Endothelial cell of umbilical vein (primary cell): ENCODE results near the gene SPAG5. TPM values are rescaled to one million over a fixed set of nuclear protein-coding genes. Genes with fewer than 3 reads are reported as not detected.

Experiments used
- BruUV-seq: library from RNA; stranded (reverse); fragments of 400-500 nt; replicated peaks from 2 replicates; lab custom pipeline; 2021; lab: Mats Ljungman, UMichigan
- CTCF ChIA-PET: fragments of 300-600, 350-600 bp; sonication (Branson Sonifier 250); formaldehyde crosslinking; loops from one replicate; lab custom pipeline; 2021; ENCODE audit warnings: antibody characterized with exemption, inconsistent platforms; lab: Charles Lee
- POLR2A ChIA-PET: fragments of 300-600, 350-600 bp; sonication (Branson Sonifier 250); formaldehyde crosslinking; loops from one replicate; lab custom pipeline; 2021; ENCODE audit warnings: antibody characterized with exemption, inconsistent platforms; lab: Charles Lee
- DNase-seq: peaks from one replicate; pipeline ENCODE4 v3.0.0-alpha.2; 2011; ENCODE audit warnings: low read depth, low spot score
- FAIRE-seq: peaks from 2 replicates; lab custom pipeline; 2011; peaks lifted over from hg19 to GRCh38; lab: Jason Lieb, UNC
- H2AFZ ChIP-seq: 2 replicates; pipeline ENCODE4 v1.6.0; 2012; ENCODE audit warnings: low read depth, low read length, control low read depth, inconsistent platforms
- H3K27ac ChIP-seq: 2 replicates; pipeline ENCODE4 v1.5.1; 2011; ENCODE audit warnings: low read depth, mild to moderate bottlenecking, control low read depth, low read length, moderate library complexity; ENCODE audit not compliant: insufficient read depth
- H3K27me3 ChIP-seq, 2 experiments: 2 replicates each; pipeline versions ENCODE4 v1.6.0 to v1.6.1; 2011; ENCODE audit warnings: low read length in 2 of 2, mixed read lengths in 1 of 2; ENCODE audit not compliant: control insufficient read depth in 2 of 2, insufficient read depth in 2 of 2
- H3K36me3 ChIP-seq, 2 experiments: 2 replicates in 1 of 2; 3 replicates in 1 of 2; pipeline ENCODE4 v1.5.1; 2011; ENCODE audit warnings: low read length in 2 of 2, mild to moderate bottlenecking in 1 of 2, moderate library complexity in 1 of 2; ENCODE audit not compliant: control insufficient read depth in 2 of 2, insufficient read depth in 2 of 2; ENCODE audit errors: extremely low read depth in 1 of 2
- H3K4me1 ChIP-seq: 3 replicates; pipeline ENCODE4 v1.5.1; 2011; ENCODE audit warnings: mild to moderate bottlenecking, low read length; ENCODE audit not compliant: control insufficient read depth, insufficient read depth; ENCODE audit errors: extremely low read depth
- H3K4me2 ChIP-seq: 2 replicates; pipeline ENCODE4 v1.6.1; 2011; ENCODE audit warnings: low read length, control low read depth, mixed read lengths; ENCODE audit not compliant: insufficient read depth
- H3K4me3 ChIP-seq, 3 experiments: fragments of 200-600 bp in 1 of 3; sonication (generic), shearing (Covaris generic) in 1 of 3; replicated peaks in 1 of 3; 2 replicates each; pipeline ENCODE4 v1.5.1; 2011 to 2016; ENCODE audit warnings: control low read depth in 3 of 3, low read length in 3 of 3, mild to moderate bottlenecking in 2 of 3, inconsistent platforms in 1 of 3, low read depth in 1 of 3, moderate library complexity in 1 of 3; ENCODE audit not compliant: insufficient read depth in 1 of 3
- H3K79me2 ChIP-seq: 2 replicates; pipeline ENCODE4 v1.6.0; 2012; ENCODE audit warnings: low read length, inconsistent platforms; ENCODE audit not compliant: control insufficient read depth, insufficient read depth
- H3K9ac ChIP-seq: replicated peaks from 2 replicates; pipeline ENCODE3; 2011; ENCODE audit warnings: low read length, control low read depth; ENCODE audit not compliant: insufficient read depth; ENCODE audit errors: extremely low read depth
- H3K9me1 ChIP-seq: replicated peaks from 3 replicates; pipeline ENCODE4 v1.6.0; 2011; ENCODE audit warnings: mild to moderate bottlenecking, low read length; ENCODE audit not compliant: control insufficient read depth, insufficient read depth; ENCODE audit errors: extremely low read depth
- H3K9me3 ChIP-seq: replicated peaks from 2 replicates; pipeline ENCODE4 v1.5.1; 2012; ENCODE audit warnings: low read length, inconsistent platforms; ENCODE audit not compliant: control insufficient read depth, insufficient read depth
- H4K20me1 ChIP-seq: replicated peaks from 2 replicates; pipeline ENCODE3; 2011; ENCODE audit warnings: mild to moderate bottlenecking, low read length; ENCODE audit not compliant: control insufficient read depth, insufficient read depth; ENCODE audit errors: extremely low read depth
- EZH2 ChIP-seq: IDR thresholded peaks from 2 replicates; pipeline ENCODE4 v1.6.1; 2012; ENCODE audit warnings: borderline replicate concordance, low read depth, mild to moderate bottlenecking, moderate library complexity, low read length, inconsistent platforms; ENCODE audit not compliant: severe bottlenecking
- FOS ChIP-seq: IDR thresholded peaks from 2 replicates; pipeline ENCODE4 v1.6.1; 2011; ENCODE audit warnings: mild to moderate bottlenecking, low read length, moderate library complexity, borderline replicate concordance; ENCODE audit not compliant: insufficient read depth
- GATA2 ChIP-seq: IDR thresholded peaks from 2 replicates; pipeline ENCODE4 v1.7.0; 2011; ENCODE audit warnings: low read depth, mild to moderate bottlenecking, moderate library complexity, mixed read lengths, low read length; ENCODE audit not compliant: insufficient read length, insufficient read depth
- JUN ChIP-seq: IDR thresholded peaks from 2 replicates; pipeline ENCODE4 v1.6.1; 2011; ENCODE audit warnings: borderline replicate concordance, low read depth; ENCODE audit not compliant: insufficient read length, insufficient read depth
- MYC ChIP-seq: IDR thresholded peaks from one replicate; pipeline ENCODE4 v1.6.1; 2011; ENCODE audit warnings: mild to moderate bottlenecking, low read depth, low read length
- POLR2A ChIP-seq: IDR thresholded peaks from 2 replicates; pipeline ENCODE4 v1.6.1; 2012; ENCODE audit warnings: low read depth, mild to moderate bottlenecking, control low read depth, low read length
- POLR2AphosphoS5 ChIP-seq: IDR thresholded peaks from 2 replicates; pipeline ENCODE4 v1.6.1; 2012; ENCODE audit warnings: low read depth, mild to moderate bottlenecking, control low read depth, low read length, moderate library complexity; ENCODE audit not compliant: insufficient read depth
- dilution Hi-C: fragments of 300-500 bp; cut with MboI; formaldehyde crosslinking; loops from one replicate; pipeline ENCODE4 v1.15.0; 2019; ENCODE audit warnings: low sequenced_read_pairs; ENCODE audit not compliant: extremely low pct_ligation_motif_present
- intact Hi-C: fragments of 100-400 bp; cut with micrococcal nuclease; formaldehyde crosslinking; loops from one replicate; pipeline ENCODE4 v1.10.0; 2022
- polyA plus RNA-seq, 4 experiments: library from polyadenylated mRNA; depleted of rRNA in 3 of 4; stranded (reverse) in 3 of 4; unstranded in 1 of 4; fragments of >200 nt; gene quantifications; 2 replicates each; pipeline versions ENCODE4 v1.2.1 to v1.2.3, GENCODE V29; 2011 to 2012; ENCODE audit warnings: missing spikeins in 1 of 4
- total RNA-seq: library from RNA; stranded (reverse); gene quantifications from 2 replicates; pipeline ENCODE4 v1.2.3, GENCODE V29; 2021
- TF ChIP-seq, protein P1 (sequence below): IDR thresholded peaks from 2 replicates; pipeline ENCODE4 v1.6.1; 2011; ENCODE audit not compliant: insufficient read depth, insufficient read length
- TF ChIP-seq, protein P2 (sequence below), 2 donors: IDR thresholded peaks; 1 replicate in 1 of 2; 2 replicates in 1 of 2; pipeline ENCODE4 v1.5.1; 2011; ENCODE audit warnings: low read length in 2 of 2, mild to moderate bottlenecking in 2 of 2, moderate library complexity in 2 of 2, control low read depth in 1 of 2, inconsistent platforms in 1 of 2, low read depth in 1 of 2; ENCODE audit not compliant: insufficient read depth in 1 of 2; ENCODE audit errors: extremely low read depth in 1 of 2

Gene SPAG5
- total and polyA plus RNA-seq, 2 donors (not counting 3 experiments of a cell fraction or from before 2014, with no cell fraction given), result 31.7 to 85.4 TPM

DNA sequence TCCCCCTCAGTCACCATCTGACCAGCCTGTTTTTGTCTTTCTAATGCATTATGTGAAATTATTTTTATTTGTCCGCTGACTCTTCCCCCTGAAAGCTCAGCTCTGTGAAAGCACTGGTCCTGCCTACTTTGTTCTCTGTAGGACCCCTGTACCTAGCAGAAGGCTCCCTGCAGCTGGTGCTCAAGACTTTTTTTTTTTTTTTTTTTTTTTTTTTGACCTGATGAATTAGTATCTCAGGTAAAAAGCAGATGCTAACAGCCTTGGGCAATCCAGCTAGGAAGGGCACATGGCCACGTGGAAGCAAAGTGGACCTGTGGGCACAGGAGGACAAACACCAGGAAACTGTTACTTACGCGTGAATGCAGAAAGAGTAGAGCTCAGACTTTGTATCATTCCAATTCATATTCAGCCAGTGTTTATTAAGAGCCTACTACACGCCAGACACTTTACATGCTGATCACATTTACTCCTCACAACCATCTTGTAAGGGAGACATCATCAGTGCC lies 45.8 kb downstream of the SPAG5 start:
- no peak for TF ChIP-seq FOS
- TF ChIP-seq GATA2, result no peak
- Histone ChIP-seq H3K9ac (no peak overlapping the region), H3K4me1 (peaks cover 6% of the 10 kb centered on the region), H2AFZ (no peak overlapping the region), H3K9me1 (no peaks in the 10 kb centered on the region), H3K27ac (no peak overlapping the region), H3K27me3 (no peaks in the 10 kb centered on the region), H3K4me2 (no peak overlapping the region), H3K36me3 (peaks cover 4 to 16% of the 10 kb centered on the region in 2 experiments), H4K20me1 (no peaks in the 10 kb centered on the region), H3K4me3 (no peak overlapping the region), H3K9me3 (no peaks in the 10 kb centered on the region), H3K79me2 (no peaks in the 10 kb centered on the region)
- no peak for DNase-seq
- no TSS peak for BruUV-seq
- ChIA-PET POLR2A (interaction anchor here (0.5 kb wide), 1 partner anchor 270 kb away, joined by 4 read pairs; no protein-coding TSS in a partner anchor), CTCF (interaction anchor here (0.7 kb wide), 1 partner anchor 136 kb away, joined by 5 read pairs; no protein-coding TSS in a partner anchor)
- intact Hi-C loops (loop anchor here (2.0 kb wide), 1 partner anchor 18 kb away; the partner anchor contains the start of gene PIGS), dilution Hi-C loops (no loop called here)
- FAIRE-seq, result no peak

DNA sequence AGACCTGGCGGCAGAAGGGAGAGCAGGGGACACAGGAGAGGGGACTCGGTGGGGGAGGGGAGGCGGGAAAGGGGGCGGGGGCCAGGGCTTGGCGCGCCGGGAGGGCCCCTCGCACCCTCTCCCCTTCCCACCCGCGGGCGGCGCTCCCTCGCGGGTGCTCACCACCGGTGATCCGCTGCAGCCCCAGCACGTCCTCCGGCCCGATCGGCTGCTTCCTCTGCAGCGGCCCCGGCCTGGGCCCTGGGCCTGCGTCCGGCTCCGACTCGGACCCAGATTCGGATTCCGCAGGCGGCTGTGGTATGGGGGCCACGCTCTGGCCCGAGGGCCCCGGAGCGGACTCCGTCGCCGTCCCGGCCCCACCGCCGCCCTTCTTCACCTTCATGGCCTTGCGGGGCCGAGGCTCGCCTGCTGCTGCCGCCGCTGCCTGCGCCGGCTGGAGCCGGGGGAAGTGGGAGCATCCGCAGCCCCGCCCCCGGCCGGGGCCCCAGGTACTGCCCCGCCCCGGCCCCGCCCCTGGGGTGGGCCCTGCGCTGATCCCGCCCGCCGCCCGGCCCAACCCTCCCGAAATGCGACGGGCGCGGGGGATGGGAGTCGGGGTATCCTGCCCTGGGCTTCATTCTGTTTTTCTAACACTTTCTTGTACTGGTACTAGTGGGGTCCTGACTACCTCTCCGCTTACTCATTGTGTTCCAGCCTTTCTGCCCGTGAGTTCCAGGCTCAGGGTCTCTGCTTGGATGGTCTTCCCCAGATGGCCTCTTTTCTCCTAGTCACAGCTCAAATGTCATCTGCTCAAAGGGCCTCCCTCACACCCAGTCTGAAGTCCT lies 46.4 kb downstream of the SPAG5 start, which contains the start of gene UNC119:
Gene UNC119, minus strand, starts transcription at position 449 of the 824 bp plus-strand sequence. Its CDS starts 67 bp downstream, at position 382.
- Histone ChIP-seq H4K20me1 (no peaks in the 10 kb centered on the region), H3K27ac (no peak within 1 kb of the TSS), H3K79me2 (no peaks in the 10 kb centered on the region), H3K9me1 (no peaks in the 10 kb centered on the region), H3K9ac (no peak within 1 kb of the TSS), H3K9me3 (no peaks in the 10 kb centered on the region), H2AFZ (peak within 1 kb of the TSS; percentile 67), H3K36me3 (peaks cover 2 to 18% of the 10 kb centered on the region in 2 experiments), H3K27me3 (no peaks in the 10 kb centered on the region), H3K4me2 (peak within 1 kb of the TSS; percentile 72), H3K4me1 (peaks cover 6% of the 10 kb centered on the region), H3K4me3 (peak within 1 kb of the TSS; percentile 59 to 77 (median 64))
- no TSS peak for BruUV-seq
- intact Hi-C loops, result loop anchor here (2.0 kb wide), 1 partner anchor 18 kb away; the partner anchor contains the start of gene PIGS
- peak; percentile 79 for FAIRE-seq
- peak; percentile 60 for DNase-seq
- dilution Hi-C loops, result no loop called here
- POLR2A ChIA-PET, result no interaction called here
- no peak for TF ChIP-seq EZH2
- TF ChIP-seq, protein P1, sequence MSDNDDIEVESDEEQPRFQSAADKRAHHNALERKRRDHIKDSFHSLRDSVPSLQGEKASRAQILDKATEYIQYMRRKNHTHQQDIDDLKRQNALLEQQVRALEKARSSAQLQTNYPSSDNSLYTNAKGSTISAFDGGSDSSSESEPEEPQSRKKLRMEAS, result no peak
- peak; percentile 88 for TF ChIP-seq POLR2AphosphoS5
- no peak for TF ChIP-seq MYC
- TF ChIP-seq JUN, result no peak
- TF ChIP-seq, protein P2, sequence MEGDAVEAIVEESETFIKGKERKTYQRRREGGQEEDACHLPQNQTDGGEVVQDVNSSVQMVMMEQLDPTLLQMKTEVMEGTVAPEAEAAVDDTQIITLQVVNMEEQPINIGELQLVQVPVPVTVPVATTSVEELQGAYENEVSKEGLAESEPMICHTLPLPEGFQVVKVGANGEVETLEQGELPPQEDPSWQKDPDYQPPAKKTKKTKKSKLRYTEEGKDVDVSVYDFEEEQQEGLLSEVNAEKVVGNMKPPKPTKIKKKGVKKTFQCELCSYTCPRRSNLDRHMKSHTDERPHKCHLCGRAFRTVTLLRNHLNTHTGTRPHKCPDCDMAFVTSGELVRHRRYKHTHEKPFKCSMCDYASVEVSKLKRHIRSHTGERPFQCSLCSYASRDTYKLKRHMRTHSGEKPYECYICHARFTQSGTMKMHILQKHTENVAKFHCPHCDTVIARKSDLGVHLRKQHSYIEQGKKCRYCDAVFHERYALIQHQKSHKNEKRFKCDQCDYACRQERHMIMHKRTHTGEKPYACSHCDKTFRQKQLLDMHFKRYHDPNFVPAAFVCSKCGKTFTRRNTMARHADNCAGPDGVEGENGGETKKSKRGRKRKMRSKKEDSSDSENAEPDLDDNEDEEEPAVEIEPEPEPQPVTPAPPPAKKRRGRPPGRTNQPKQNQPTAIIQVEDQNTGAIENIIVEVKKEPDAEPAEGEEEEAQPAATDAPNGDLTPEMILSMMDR (IDR thresholded peaks at IDR 0.05; ENCODE audit: extremely low read depth in 1 of 2, insufficient read depth in 1 of 2, low read depth in 1 of 2, low read length in 2 of 2), result no peak
- TF ChIP-seq FOS, result no peak
- TF ChIP-seq GATA2, result no peak
- peak; percentile 73 for TF ChIP-seq POLR2A
- CTCF ChIA-PET, result interaction anchor here (1.9 kb wide), 1 partner anchor 19 kb away, joined by 7 read pairs; the partner anchor contains the start of gene PIGS
